Measurements from ENCODE around the gene CD8B2.
"Not testable (repeated sequence)": the region's sequence is repeated elsewhere in the genome, so short reads cannot be mapped to it uniquely, and the experiment has no call there.

Gene CD8B2

DNA sequence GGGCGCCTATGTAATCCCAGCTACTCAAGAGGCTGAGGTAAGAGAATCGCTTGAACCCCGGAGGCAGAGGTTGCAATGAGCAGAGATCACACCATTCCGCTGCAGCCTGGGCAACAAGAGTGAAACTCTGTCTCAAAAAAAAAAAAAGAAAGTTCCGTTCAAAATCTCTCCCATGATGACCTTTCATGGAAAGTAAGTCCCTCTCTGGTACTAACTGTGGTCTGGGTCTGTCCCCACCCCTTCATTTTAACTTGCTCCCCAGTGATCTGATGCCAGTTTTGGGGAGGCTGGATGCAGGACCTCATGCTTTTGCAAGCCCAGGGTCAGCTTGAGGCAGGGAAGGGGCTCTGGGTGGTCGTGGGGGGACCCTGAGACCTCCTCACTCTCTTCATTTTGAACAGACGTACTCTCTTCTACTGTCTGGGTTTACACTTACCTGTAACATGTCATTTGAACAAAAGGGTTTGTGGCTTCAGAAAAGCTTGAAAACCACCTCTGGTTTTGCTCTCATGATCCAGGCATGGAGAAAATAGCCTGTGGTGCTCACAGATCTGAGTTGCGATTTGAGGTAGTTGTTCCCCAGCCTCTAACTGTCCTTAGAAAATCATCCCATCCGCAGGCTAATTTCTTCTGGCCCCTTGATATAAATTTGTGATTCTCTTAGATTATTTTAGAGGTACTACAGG lies 19.0 kb downstream of the CD8B2 start:
- not testable (repeated sequence) for DNase-seq (ENCODE audit: low read depth); H3K4me3 ChIP-seq (replicated peaks; ENCODE audit: low read depth, low read length)

DNA sequence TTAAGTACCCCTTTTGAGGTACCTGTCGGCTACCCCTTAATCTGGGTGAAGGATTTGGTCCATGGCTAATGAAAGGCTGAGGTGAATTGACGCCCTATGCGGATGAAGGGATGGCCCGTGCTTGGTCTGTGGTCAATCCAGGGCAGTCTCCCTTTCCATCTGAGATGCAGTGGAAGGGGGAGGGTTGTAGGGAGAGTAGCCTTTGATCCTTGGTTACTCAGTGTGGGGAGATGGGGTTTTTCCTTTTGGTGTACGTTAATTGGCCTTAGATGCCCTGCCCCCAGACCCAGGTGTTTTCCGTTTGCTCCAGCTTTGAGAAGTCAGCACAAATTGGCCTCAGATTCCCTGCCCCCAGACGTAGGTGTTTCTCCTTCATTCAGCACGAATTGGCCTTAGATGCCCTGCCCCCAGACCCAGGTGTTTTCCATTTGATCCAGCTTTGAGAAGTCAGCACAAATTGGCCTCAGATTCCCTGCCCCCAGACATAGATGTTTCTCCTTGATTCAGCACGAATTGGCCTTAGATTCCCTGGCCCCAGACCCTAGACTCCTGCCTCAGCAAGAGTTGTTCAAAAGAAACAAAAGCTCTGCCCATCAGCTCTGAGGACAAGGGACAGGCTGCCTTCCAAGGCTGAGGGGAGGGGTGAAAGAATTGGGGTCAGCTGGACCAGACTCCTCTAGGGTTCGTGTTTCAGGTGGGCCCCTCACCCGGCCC lies 21.7 kb downstream of the CD8B2 start:
- DNase-seq (ENCODE audit: low read depth); H3K4me3 ChIP-seq (replicated peaks; ENCODE audit: low read depth, low read length): not testable (repeated sequence)

DNA sequence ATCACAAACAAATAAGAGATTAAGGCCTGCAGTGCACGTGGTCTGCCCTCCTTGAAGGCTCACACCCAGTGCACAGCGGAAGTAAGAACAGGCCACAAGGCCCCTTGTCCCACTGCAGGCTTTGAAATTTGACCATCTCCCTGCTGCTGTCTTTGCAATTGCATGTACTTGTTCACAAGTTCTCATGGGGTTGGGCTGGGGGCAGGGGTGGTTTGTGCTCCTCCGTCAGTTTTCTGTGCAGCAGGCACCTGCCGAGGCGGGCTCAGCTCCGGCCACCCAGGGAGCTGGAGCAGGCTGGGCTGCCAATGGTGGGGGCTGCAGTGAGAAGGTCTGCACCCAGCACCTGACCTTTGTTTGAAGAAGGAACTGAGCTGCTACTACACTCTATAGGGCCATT lies 22.2 kb downstream of the CD8B2 start:
- not testable (repeated sequence) for DNase-seq (ENCODE audit: low read depth); H3K4me3 ChIP-seq (replicated peaks; ENCODE audit: low read depth, low read length)

DNA sequence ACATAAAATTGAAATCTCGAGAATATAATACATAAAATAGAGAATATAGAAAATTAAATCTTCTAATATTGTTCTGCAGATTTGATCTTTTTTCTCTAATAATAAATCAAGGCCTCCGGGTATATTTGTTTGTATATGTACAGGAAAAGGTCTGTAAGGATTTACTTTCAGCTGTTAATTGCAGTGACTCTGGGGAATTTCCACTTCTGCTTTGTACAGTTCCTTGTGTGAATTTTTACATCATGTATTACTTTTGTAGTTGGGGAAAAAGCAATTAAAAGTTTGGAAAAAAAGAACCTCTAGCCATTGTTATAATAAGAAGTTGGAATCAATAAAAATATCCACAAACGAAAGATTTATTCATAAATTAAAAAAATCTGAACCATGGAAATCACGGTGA lies 23.6 kb downstream of the CD8B2 start:
- H3K4me3 ChIP-seq (replicated peaks; ENCODE audit: low read depth, low read length); DNase-seq (ENCODE audit: low read depth): not testable (repeated sequence)

DNA sequence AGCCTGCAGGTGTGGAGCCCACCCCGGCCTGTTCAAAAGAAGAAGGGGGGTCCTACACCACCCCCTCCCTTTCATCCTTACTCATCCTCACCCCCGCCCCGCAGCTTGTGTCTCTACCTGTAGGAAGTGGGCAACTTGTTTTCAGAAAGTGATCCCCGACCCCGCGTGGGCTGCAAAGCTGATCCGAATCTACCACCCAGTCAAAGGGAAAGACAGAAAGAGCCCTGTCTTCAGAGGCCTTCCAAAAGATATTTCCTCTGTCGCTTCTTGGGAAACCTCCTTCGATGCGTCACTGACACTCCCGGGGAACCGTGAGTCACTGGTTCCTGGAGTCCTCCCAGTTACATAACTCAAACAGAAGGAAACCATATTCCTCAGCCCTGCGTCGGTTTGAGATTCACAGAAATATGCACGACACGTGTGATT lies 24.3 kb downstream of the CD8B2 start:
- peak overlapping the region; percentile 17 for H3K4me3 ChIP-seq (replicated peaks; ENCODE audit: low read depth, low read length)
- DNase-seq (ENCODE audit: low read depth), result peak; percentile 82

DNA sequence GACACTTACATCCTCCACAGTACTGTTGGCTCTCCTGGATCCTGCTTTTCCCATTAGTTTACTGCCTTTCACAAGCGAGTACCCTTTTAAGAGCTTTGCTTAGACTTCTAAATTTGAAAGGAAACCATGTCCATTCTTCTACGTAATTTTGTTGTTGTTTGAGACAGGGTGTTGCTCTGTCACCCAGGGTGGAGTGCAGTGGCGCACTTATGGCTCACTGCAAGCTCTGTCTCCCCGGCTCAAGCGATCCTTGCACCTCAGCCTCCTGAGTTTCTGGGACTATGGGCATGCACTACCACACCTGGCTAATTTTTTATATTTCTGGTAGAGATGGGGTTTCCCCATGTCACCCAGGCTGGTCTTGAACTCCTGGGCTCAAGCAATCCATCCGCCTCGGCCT lies 24.8 kb downstream of the CD8B2 start:
- DNase-seq (ENCODE audit: low read depth), result not testable (repeated sequence)
- peak overlapping the region; percentile 17 for H3K4me3 ChIP-seq (replicated peaks; ENCODE audit: low read depth, low read length)

DNA sequence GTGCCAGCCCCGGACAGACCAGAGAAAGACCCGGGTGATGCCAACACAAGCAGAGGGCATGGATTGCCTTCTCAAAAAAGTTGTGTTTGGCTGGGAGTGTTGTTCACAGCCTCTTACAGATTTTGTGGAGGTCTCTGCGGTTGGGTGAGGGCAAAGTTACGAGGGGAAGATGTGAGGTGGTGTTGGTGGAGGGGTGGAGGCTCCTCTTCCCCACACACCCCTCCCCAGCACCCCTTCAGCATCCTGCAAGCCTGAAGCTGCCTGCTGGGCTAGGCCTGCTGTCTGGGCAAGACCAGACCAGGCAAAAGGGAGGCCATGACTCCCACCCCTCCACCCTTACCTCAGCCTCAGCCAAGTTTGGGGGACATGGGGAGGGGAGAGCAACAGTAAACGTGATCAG lies 26.2 kb downstream of the CD8B2 start:
- not testable (repeated sequence) for DNase-seq (ENCODE audit: low read depth)

DNA sequence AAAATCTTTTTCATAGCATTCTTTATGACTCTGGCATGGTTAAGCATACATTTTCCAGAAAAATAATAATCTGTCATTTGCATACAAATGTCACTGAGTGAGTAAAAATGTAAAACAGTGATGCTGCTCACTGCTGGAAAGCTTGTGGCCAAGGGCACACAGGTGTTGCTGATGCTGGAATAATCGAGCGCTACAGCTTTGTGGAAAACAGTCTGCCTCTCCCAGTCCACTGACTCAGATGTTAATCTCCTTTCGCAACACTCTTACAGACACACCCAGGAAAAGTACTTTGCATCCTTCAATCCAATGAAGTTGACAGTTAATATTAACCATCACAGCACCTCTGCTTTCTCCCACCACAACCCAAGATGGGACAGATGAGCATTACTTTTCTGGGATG lies 27.7 kb downstream of the CD8B2 start:
- not testable (repeated sequence) for H3K4me3 ChIP-seq (replicated peaks; ENCODE audit: low read depth, low read length); DNase-seq (ENCODE audit: low read depth)

More for the DNA sequence above, 26.2 kb downstream of the CD8B2 start:
- not testable (repeated sequence) for H3K4me3 ChIP-seq (replicated peaks; ENCODE audit: low read depth, low read length)

DNA sequence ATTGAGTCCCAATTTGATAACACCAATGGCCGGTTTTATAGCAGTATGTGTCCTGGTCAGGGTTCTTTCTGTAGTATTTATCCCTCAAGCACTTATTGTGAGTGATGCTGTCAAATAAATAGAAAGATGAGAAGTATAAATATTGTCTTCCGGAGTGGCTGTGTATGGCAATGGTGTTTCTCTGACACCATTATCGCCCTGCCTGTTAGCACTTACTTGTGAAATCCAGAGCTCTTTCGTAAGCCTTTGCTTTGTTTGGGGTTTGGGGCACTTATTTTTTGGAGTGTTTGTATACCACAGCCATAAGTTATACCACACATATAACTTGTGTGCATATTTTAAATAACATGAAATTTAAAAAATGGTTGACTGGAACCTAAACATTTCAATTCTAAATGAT lies 29.3 kb downstream of the CD8B2 start:
- H3K4me3 ChIP-seq (replicated peaks; ENCODE audit: low read depth, low read length), result no peak overlapping the region

DNA sequence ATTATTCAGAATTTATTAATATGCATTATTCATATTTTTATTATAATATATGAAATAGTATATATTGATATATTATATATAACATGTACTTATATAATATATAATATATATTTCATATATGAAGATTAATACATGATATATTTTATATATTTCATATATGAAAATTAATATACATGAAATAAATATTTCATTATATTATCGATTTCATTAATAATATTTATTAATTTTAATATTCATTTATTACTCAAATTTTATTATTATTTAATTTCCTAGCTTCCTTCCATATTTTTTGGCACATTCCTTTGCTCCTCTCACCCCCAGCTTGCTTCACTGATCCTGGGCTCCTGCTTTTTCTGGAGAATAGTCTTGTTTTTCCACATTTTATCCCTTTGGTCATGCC lies 29.7 kb downstream of the CD8B2 start:
- no peak overlapping the region for H3K4me3 ChIP-seq (replicated peaks; ENCODE audit: low read depth, low read length)
- TF ChIP-seq, protein P1, sequence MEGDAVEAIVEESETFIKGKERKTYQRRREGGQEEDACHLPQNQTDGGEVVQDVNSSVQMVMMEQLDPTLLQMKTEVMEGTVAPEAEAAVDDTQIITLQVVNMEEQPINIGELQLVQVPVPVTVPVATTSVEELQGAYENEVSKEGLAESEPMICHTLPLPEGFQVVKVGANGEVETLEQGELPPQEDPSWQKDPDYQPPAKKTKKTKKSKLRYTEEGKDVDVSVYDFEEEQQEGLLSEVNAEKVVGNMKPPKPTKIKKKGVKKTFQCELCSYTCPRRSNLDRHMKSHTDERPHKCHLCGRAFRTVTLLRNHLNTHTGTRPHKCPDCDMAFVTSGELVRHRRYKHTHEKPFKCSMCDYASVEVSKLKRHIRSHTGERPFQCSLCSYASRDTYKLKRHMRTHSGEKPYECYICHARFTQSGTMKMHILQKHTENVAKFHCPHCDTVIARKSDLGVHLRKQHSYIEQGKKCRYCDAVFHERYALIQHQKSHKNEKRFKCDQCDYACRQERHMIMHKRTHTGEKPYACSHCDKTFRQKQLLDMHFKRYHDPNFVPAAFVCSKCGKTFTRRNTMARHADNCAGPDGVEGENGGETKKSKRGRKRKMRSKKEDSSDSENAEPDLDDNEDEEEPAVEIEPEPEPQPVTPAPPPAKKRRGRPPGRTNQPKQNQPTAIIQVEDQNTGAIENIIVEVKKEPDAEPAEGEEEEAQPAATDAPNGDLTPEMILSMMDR (IDR thresholded peaks at IDR 0.05; ENCODE audit: low read length, missing control alignments), result no peak
- no peak for DNase-seq (ENCODE audit: low read depth)

More for the DNA sequence above, 29.3 kb downstream of the CD8B2 start:
- no peak for DNase-seq (ENCODE audit: low read depth)
- TF ChIP-seq, protein P1 (IDR thresholded peaks at IDR 0.05; ENCODE audit: low read length, missing control alignments), result no peak

DNA sequence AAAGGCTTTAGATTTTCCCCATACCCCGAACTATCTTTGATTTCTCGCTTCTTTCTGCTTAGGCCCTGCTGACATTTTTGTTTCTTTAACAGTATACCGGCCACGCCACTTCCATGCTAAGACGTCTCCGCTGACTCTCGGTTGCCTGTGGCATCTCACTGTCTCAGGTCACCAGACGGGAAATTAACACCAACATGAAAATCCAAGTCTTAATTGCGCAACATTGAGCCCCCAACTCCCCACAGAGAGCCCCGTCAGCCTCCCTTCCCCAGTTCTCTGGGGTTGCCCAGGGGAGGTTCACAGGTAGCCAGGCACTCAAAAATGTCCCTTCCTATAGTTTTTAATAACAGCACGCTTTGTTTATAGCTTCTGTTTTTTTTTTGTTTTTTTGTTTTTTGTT lies 30.2 kb downstream of the CD8B2 start:
- no peak for DNase-seq (ENCODE audit: low read depth)
- no peak overlapping the region for H3K4me3 ChIP-seq (replicated peaks; ENCODE audit: low read depth, low read length)
- TF ChIP-seq, protein P1 (IDR thresholded peaks at IDR 0.05; ENCODE audit: low read length, missing control alignments), result no peak
